OCI-LY7 (cell line): ENCODE results near the gene CEP164. TPM values are rescaled to one million over a fixed set of nuclear protein-coding genes. Genes with fewer than 3 reads are reported as not detected.

Experiments
- BruUV-seq: library from RNA; stranded (reverse); fragments of 400-500 nt; replicated peaks from 2 replicates; lab custom pipeline; 2021; lab: Mats Ljungman, UMichigan
- CTCF ChIA-PET: fragments of 300-600 bp; sonication (Branson Sonifier 250); formaldehyde crosslinking; loops from one replicate; lab custom pipeline; 2022; ENCODE audit warnings: antibody characterized with exemption; ENCODE audit not compliant: unreplicated experiment; lab: Charles Lee
- POLR2A ChIA-PET: fragments of 300-600 bp; sonication (Branson Sonifier 250); formaldehyde crosslinking; loops from one replicate; lab custom pipeline; 2022; ENCODE audit warnings: antibody characterized with exemption; lab: Charles Lee
- DNase-seq: peaks from one replicate; pipeline ENCODE4 v3.0.0-alpha.2; 2015; ENCODE audit warnings: low spot score
- H2AFZ ChIP-seq: fragments of 200-600 bp; sonication (generic), shearing (Covaris generic); 2 replicates; pipeline ENCODE4 v1.6.1; 2014; ENCODE audit warnings: mild to moderate bottlenecking, antibody characterized with exemption, low read length, moderate library complexity
- H3K27ac ChIP-seq: fragments of 200-600 bp; sonication (generic); 2 replicates; pipeline ENCODE4 v1.5.1; 2014; ENCODE audit warnings: mixed run types, low read depth, mild to moderate bottlenecking, moderate library complexity, low read length, inconsistent platforms; ENCODE audit not compliant: poor library complexity, severe bottlenecking
- H3K36me3 ChIP-seq: fragments of 200-600 bp; sonication (generic); 2 replicates; pipeline ENCODE4 v1.6.1; 2014; ENCODE audit warnings: mild to moderate bottlenecking, antibody characterized with exemption, low read length, moderate library complexity, mixed read lengths; ENCODE audit not compliant: insufficient read depth
- H3K4me1 ChIP-seq: fragments of 200-600 bp; sonication (generic); 2 replicates; pipeline ENCODE4 v1.5.1; 2014; ENCODE audit warnings: mild to moderate bottlenecking, low read length; ENCODE audit not compliant: insufficient read depth, poor library complexity, severe bottlenecking
- H3K4me2 ChIP-seq: fragments of 200-600 bp; sonication (generic); 2 replicates; pipeline ENCODE4 v1.6.1; 2014; ENCODE audit warnings: mild to moderate bottlenecking, low read length
- H3K4me3 ChIP-seq: fragments of 200-600 bp; sonication (generic); 2 replicates; pipeline ENCODE4 v1.5.1; 2014; ENCODE audit warnings: mild to moderate bottlenecking, low read depth, low read length; ENCODE audit not compliant: poor library complexity, severe bottlenecking
- H3K79me2 ChIP-seq: fragments of 200-600 bp; sonication (generic); 2 replicates; pipeline ENCODE4 v1.6.1; 2016; ENCODE audit warnings: low read depth, mild to moderate bottlenecking, low read length, moderate library complexity, mixed read lengths; ENCODE audit not compliant: insufficient read depth
- H3K9me2 ChIP-seq: fragments of 200-600 bp; sonication (generic); 2 replicates; pipeline ENCODE4 v1.6.1; 2016; ENCODE audit warnings: mild to moderate bottlenecking, low read length, mixed read lengths; ENCODE audit not compliant: insufficient read depth
- H3K9me3 ChIP-seq: fragments of 200-600 bp; sonication (generic); 2 replicates; pipeline ENCODE4 v1.6.1; 2014; ENCODE audit warnings: mild to moderate bottlenecking, mixed run types, low read length, mixed read lengths
- H4K20me1 ChIP-seq: fragments of 200-600 bp; sonication (generic); 2 replicates; pipeline ENCODE4 v1.6.1; 2014; ENCODE audit warnings: mild to moderate bottlenecking, antibody characterized with exemption, low read length, moderate library complexity, mixed read lengths; ENCODE audit not compliant: insufficient read depth
- CTCF ChIP-seq: fragments of 200-600 bp; sonication (generic); conservative IDR thresholded peaks from 2 replicates; pipeline ENCODE4 v1.5.1; 2014; ENCODE audit warnings: mild to moderate bottlenecking, antibody characterized with exemption, low read length, moderate library complexity, mixed read lengths
- EZH2phosphoT487 ChIP-seq: fragments of 200-600 bp; sonication (generic); IDR thresholded peaks from 2 replicates; pipeline ENCODE4 v1.6.1; 2018; ENCODE audit warnings: low read depth, borderline replicate concordance, mild to moderate bottlenecking, mixed run types, antibody characterized with exemption, low read length, moderate library complexity, mixed read lengths
- intact Hi-C: fragments of 100-400 bp; cut with micrococcal nuclease; formaldehyde crosslinking; loops from one replicate; pipeline ENCODE4 v1.10.0; 2022; ENCODE audit not compliant: unreplicated experiment
- total RNA-seq, 2 experiments: library from RNA; depleted of rRNA in 1 of 2; stranded (reverse); fragments of >200 nt in 1 of 2; shearing (Covaris generic) in 1 of 2; gene quantifications; 2 replicates each; pipeline ENCODE4 v1.2.3, GENCODE V29; 2014 to 2022

The CEP164 gene
- total RNA-seq, 2 experiments from 2014 or later: 25.3 to 48.7 TPM

- no peak overlapping the region for H3K4me2 ChIP-seq
- DNase-seq: no peak
- H3K27ac ChIP-seq: no peak overlapping the region
- no peaks in the 10 kb centered on the region for H3K9me2 ChIP-seq
- H3K79me2 ChIP-seq: no peaks in the 10 kb centered on the region
- CTCF ChIA-PET: interaction anchor here (0.6 kb wide), 1 partner anchor 750 kb away, joined by 3 read pairs; no protein-coding TSS in a partner anchor
- BruUV-seq: no TSS peak
- H2AFZ ChIP-seq: no peak overlapping the region
- H3K9me3 ChIP-seq: no peaks in the 10 kb centered on the region
- H3K4me1 ChIP-seq: no peaks in the 10 kb centered on the region
- H4K20me1 ChIP-seq: no peaks in the 10 kb centered on the region
- no peak overlapping the region for H3K4me3 ChIP-seq
- intact Hi-C loops: no loop called here
- POLR2A ChIA-PET: interaction anchor here (1.2 kb wide), 1 partner anchor 21 kb away, joined by 3 read pairs; no protein-coding TSS in a partner anchor
- H3K36me3 ChIP-seq: peaks cover 86% of the 10 kb centered on the region
- TF ChIP-seq EZH2phosphoT487: no peak
- no peak for TF ChIP-seq CTCF
Observed at GRCh38 chr11:117392001-117392690, 64.5 kb downstream of the CEP164 start.

DNA sequence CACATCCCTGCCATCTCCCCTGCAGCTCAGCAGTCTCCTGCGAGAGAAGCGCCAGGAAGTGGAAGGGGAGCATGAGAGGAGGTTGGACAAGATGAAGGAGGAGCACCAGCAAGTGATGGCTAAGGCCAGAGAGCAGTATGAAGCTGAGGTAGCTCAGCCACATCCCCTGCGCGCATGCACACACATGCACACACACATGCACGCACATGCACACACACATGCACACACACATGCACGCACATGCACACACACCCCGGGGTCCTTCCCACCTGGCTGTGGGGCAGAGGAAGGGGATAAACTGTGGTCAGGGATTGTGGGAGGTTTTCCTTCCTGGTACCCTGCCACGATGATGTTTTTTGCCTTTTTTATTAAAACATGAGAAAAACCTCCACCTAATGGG lies 65.3 kb downstream of the CEP164 start:
- intact Hi-C loops: no loop called here
- TF ChIP-seq CTCF (no peak), EZH2phosphoT487 (no peak)
- POLR2A ChIA-PET: interaction anchor here (1.2 kb wide), 1 partner anchor 20 kb away, joined by 3 read pairs; no protein-coding TSS in a partner anchor
- no peak for DNase-seq
- no peaks in the 10 kb centered on the region for H3K4me1 ChIP-seq
- BruUV-seq: no TSS peak
- H3K9me3 ChIP-seq: no peaks in the 10 kb centered on the region
- no peaks in the 10 kb centered on the region for H4K20me1 ChIP-seq
- H3K79me2 ChIP-seq: no peaks in the 10 kb centered on the region
- H3K9me2 ChIP-seq: no peaks in the 10 kb centered on the region
- no peak overlapping the region for H3K4me2 ChIP-seq
- H3K27ac ChIP-seq: no peak overlapping the region
- CTCF ChIA-PET: interaction anchor here (0.6 kb wide), 1 partner anchor 751 kb away, joined by 3 read pairs; no protein-coding TSS in a partner anchor
- no peak overlapping the region for H3K4me3 ChIP-seq
- peaks cover 86% of the 10 kb centered on the region for H3K36me3 ChIP-seq
- no peak overlapping the region for H2AFZ ChIP-seq
